CD14-positive monocyte (primary cell): ENCODE data around the gene ARHGAP40. TPM values are rescaled to one million over a fixed set of nuclear protein-coding genes. Genes with fewer than 3 reads are reported as not detected.

ENCODE experiments used
- DNase-seq, 3 donors: peaks; one replicate each; pipeline ENCODE4 v3.0.0-alpha.2; 2011 to 2022
- H2AFZ ChIP-seq: 2 replicates; pipeline ENCODE4 v1.6.0; 2012; ENCODE audit warnings: mild to moderate bottlenecking, low read depth, low read length, inconsistent platforms; ENCODE audit not compliant: insufficient read depth, poor library complexity, severe bottlenecking
- H3K27ac ChIP-seq, 2 donors: 1 replicate in 1 of 2; 2 replicates in 1 of 2; pipeline ENCODE4 v1.5.1; 2012 to 2013; ENCODE audit warnings: low read length in 2 of 2, control low read depth in 1 of 2, inconsistent platforms in 1 of 2, low read depth in 1 of 2, mild to moderate bottlenecking in 1 of 2
- H3K27me3 ChIP-seq, 2 donors: one replicate each; pipeline versions ENCODE4 v1.6.0 to v1.6.1; 2011 to 2013; ENCODE audit warnings: low read length in 2 of 2; ENCODE audit not compliant: control insufficient read depth in 2 of 2, insufficient read depth in 2 of 2
- H3K36me3 ChIP-seq, 2 donors: replicated peaks in 1 of 2; 1 replicate in 1 of 2; 2 replicates in 1 of 2; pipeline versions ENCODE4 v1.5.1 to v1.6.1; 2012 to 2013; ENCODE audit warnings: low read length in 2 of 2, control low read depth in 1 of 2, inconsistent platforms in 1 of 2, mild to moderate bottlenecking in 1 of 2; ENCODE audit not compliant: insufficient read depth in 2 of 2, control insufficient read depth in 1 of 2
- H3K4me1 ChIP-seq, 2 donors: 1 replicate in 1 of 2; 2 replicates in 1 of 2; pipeline versions ENCODE4 v1.5.1 to v1.6.1; 2012 to 2013; ENCODE audit warnings: low read length in 2 of 2, control low read depth in 1 of 2, inconsistent platforms in 1 of 2, mild to moderate bottlenecking in 1 of 2, moderate library complexity in 1 of 2; ENCODE audit not compliant: insufficient read depth in 2 of 2, control insufficient read depth in 1 of 2
- H3K4me2 ChIP-seq: replicated peaks from 2 replicates; pipeline ENCODE3; 2012; ENCODE audit warnings: low read length, moderate library complexity, mild to moderate bottlenecking; ENCODE audit not compliant: poor library complexity, severe bottlenecking; ENCODE audit errors: extremely low read depth
- H3K4me3 ChIP-seq, 3 experiments: fragments of 200-600 bp in 1 of 3; sonication (generic) in 1 of 3; replicated peaks in 1 of 3; 1 replicate in 2 of 3; 2 replicates in 1 of 3; pipeline ENCODE4 v1.5.1; 2011 to 2013; ENCODE audit warnings: low read length in 3 of 3, mild to moderate bottlenecking in 3 of 3, control low read depth in 2 of 3, low read depth in 2 of 3, inconsistent platforms in 1 of 3, moderate library complexity in 1 of 3
- H3K79me2 ChIP-seq: 2 replicates; pipeline ENCODE4 v1.6.0; 2012; ENCODE audit warnings: mild to moderate bottlenecking, control low read depth, inconsistent platforms, low read length, moderate library complexity; ENCODE audit not compliant: insufficient read depth
- H3K9ac ChIP-seq: 2 replicates; pipeline ENCODE4 v1.6.0; 2017; ENCODE audit warnings: low read length, mild to moderate bottlenecking; ENCODE audit not compliant: insufficient read depth, poor library complexity, severe bottlenecking
- H3K9me3 ChIP-seq, 2 donors: replicated peaks in 1 of 2; 1 replicate in 1 of 2; 2 replicates in 1 of 2; pipeline versions ENCODE4 v1.5.1 to v1.6.1; 2012 to 2013; ENCODE audit warnings: low read length in 2 of 2, control low read depth in 1 of 2; ENCODE audit not compliant: control insufficient read depth in 1 of 2, insufficient read depth in 1 of 2
- H4K20me1 ChIP-seq: 2 replicates; pipeline ENCODE4 v1.6.0; 2012; ENCODE audit warnings: mild to moderate bottlenecking, low read length, control low read depth, moderate library complexity; ENCODE audit not compliant: insufficient read depth
- H3K27ac Mint-ChIP-seq, 7 donors: one replicate each; pipeline ENCODE4 v1.8.0; 2020; ENCODE audit warnings: mild to moderate bottlenecking in 7 of 7, mixed read lengths in 7 of 7, moderate library complexity in 6 of 7, inconsistent platforms in 2 of 7
- H3K27me3 Mint-ChIP-seq, 3 donors: one replicate each; pipeline ENCODE4 v1.8.0; 2021 to 2022; ENCODE audit warnings: low read depth in 3 of 3, mild to moderate bottlenecking in 3 of 3, mixed read lengths in 3 of 3, moderate library complexity in 3 of 3, inconsistent platforms in 1 of 3
- H3K36me3 Mint-ChIP-seq, 2 donors: one replicate each; pipeline ENCODE4 v1.8.0; 2020; ENCODE audit warnings: mixed read lengths in 2 of 2, inconsistent platforms in 1 of 2, mild to moderate bottlenecking in 1 of 2
- H3K4me1 Mint-ChIP-seq: one replicate; pipeline ENCODE4 v1.8.0; 2020; ENCODE audit warnings: mild to moderate bottlenecking, mixed read lengths
- H3K4me3 Mint-ChIP-seq, 2 donors: one replicate each; pipeline ENCODE4 v1.8.0; 2020; ENCODE audit warnings: mild to moderate bottlenecking in 2 of 2, mixed read lengths in 2 of 2, moderate library complexity in 1 of 2
- H3K9me3 Mint-ChIP-seq, 7 donors: one replicate each; pipeline ENCODE4 v1.8.0; 2020 to 2022; ENCODE audit warnings: mixed read lengths in 7 of 7, mild to moderate bottlenecking in 6 of 7, moderate library complexity in 6 of 7, inconsistent platforms in 2 of 7
- CTCF ChIP-seq: fragments of 200-600 bp; IDR thresholded peaks from one replicate; pipeline ENCODE4 v1.8.0; 2022; ENCODE audit warnings: antibody characterized with exemption, mild to moderate bottlenecking
- WGBS: methylation state at CpG from one replicate; pipeline ENCODE4 v1.1.5; 2013; ENCODE audit warnings: missing lambda C conversion rate; ENCODE audit not compliant: insufficient coverage; 5-methylcytosine and 5-hydroxymethylcytosine counted together
- intact Hi-C, 2 donors: fragments of 100-400 bp; cut with micrococcal nuclease; formaldehyde crosslinking; loops; one replicate each; pipeline versions ENCODE4 v1.15.0 to v1.15.1; 2023
- polyA plus RNA-seq, 3 donors: library from polyadenylated mRNA; depleted of rRNA in 1 of 3; unstranded in 2 of 3; stranded (reverse) in 1 of 3; fragments of 300-500 nt in 2 of 3; fragments of >200 nt in 1 of 3; fragmentation: Illumina TruSeq in 2 of 3; gene quantifications; 1 replicate in 2 of 3; 2 replicates in 1 of 3; pipeline ENCODE4 v1.2.3, GENCODE V29; 2012 to 2021

The ARHGAP40 gene
- polyA plus RNA-seq, 3 donors: not detected

- Histone ChIP-seq H4K20me1 (no peaks in the 10 kb centered on the region), H3K4me1 (no peaks in the 10 kb centered on the region), H3K4me2 (no peak overlapping the region), H3K27ac (no peak overlapping the region), H3K79me2 (no peaks in the 10 kb centered on the region), H3K4me3 (no peak overlapping the region), H3K27me3 (peaks cover 23 to 33% of the 10 kb centered on the region in 2 donors), H2AFZ (no peak overlapping the region), H3K9ac (no peak overlapping the region), H3K36me3 (no peaks in the 10 kb centered on the region), H3K9me3 (peaks cover 0 to 4% of the 10 kb centered on the region in 2 donors)
- Mint-ChIP-seq H3K4me3 (no peak overlapping the region), H3K36me3 (no peaks in the 10 kb centered on the region), H3K9me3 (peaks cover 0 to 1% (median 0%) of the 10 kb centered on the region in 7 donors), H3K27ac (no peak overlapping the region), H3K27me3 (peaks cover 29 to 51% (median 33%) of the 10 kb centered on the region in 3 donors), H3K4me1 (no peaks in the 10 kb centered on the region)
- DNase-seq: no peak
- intact Hi-C loops: no loop called here
- TF ChIP-seq CTCF: no peak
- 38% methylated on average over 4 of the region's 12 CpGs for WGBS
Measured at GRCh38 chr20:38607351-38607750, 5.7 kb downstream of the ARHGAP40 start.

- peaks cover 15 to 25% of the 10 kb centered on the region in 2 donors for H3K27me3 ChIP-seq
- peaks cover 0 to 3% (median 0%) of the 10 kb centered on the region in 7 donors for H3K9me3 Mint-ChIP-seq
- no peak overlapping the region for H3K4me2 ChIP-seq
- H3K36me3 ChIP-seq: no peaks in the 10 kb centered on the region
- H3K4me3 ChIP-seq: no peak overlapping the region
- no peak overlapping the region for H2AFZ ChIP-seq
- no peaks in the 10 kb centered on the region for H3K4me1 Mint-ChIP-seq
- H3K36me3 Mint-ChIP-seq: no peaks in the 10 kb centered on the region
- intact Hi-C loops: no loop called here
- WGBS: 100% methylated on average over 1 of the region's 4 CpGs
- no peak overlapping the region for H3K4me3 Mint-ChIP-seq
- H3K27ac ChIP-seq: no peak overlapping the region
- no peaks in the 10 kb centered on the region for H4K20me1 ChIP-seq
- H3K79me2 ChIP-seq: no peaks in the 10 kb centered on the region
- DNase-seq: no peak
- H3K9me3 ChIP-seq: no peaks in the 10 kb centered on the region
- peak overlapping the region in 1 of 7 donors; percentile 40 for H3K27ac Mint-ChIP-seq
- H3K27me3 Mint-ChIP-seq: peaks cover 25 to 44% (median 27%) of the 10 kb centered on the region in 3 donors
- H3K4me1 ChIP-seq: no peaks in the 10 kb centered on the region
- H3K9ac ChIP-seq: no peak overlapping the region
- TF ChIP-seq CTCF: no peak
Measured at GRCh38 chr20:38608188-38608587, 6.6 kb downstream of the ARHGAP40 start.
